Naive thymus-derived CD4-positive, alpha-beta T cell (primary cell): ENCODE measurements around the gene SEC24A. TPM values are rescaled to one million over a fixed set of nuclear protein-coding genes. Genes with fewer than 3 reads are reported as not detected.
"Not testable (repeated sequence)": the region's sequence is repeated elsewhere in the genome, so short reads cannot be mapped to it uniquely, and the experiment has no call there.

Experiments
- ATAC-seq: fragments of 150-1000 bp; cut with Tn5 transposase; 2 replicates; pipeline ENCODE4 v1.10.0; 2021; ENCODE audit warnings: mild to moderate bottlenecking, moderate library complexity
- CTCF ChIA-PET: fragments of 350-600 bp; sonication (Branson Sonifier 250); formaldehyde crosslinking; loops from one replicate; lab custom pipeline; 2021; ENCODE audit warnings: antibody characterized with exemption; lab: Charles Lee
- POLR2A ChIA-PET: fragments of 350-600 bp; sonication (Branson Sonifier 250); formaldehyde crosslinking; loops from one replicate; lab custom pipeline; 2021; ENCODE audit warnings: antibody characterized with exemption, inconsistent platforms; lab: Charles Lee
- DNase-seq, 9 donors: peaks; one replicate each; pipeline versions ENCODE4 v3.0.0 to v3.0.0-alpha.2; 2020 to 2022; ENCODE audit warnings: mixed read lengths in 1 of 9
- H3K27ac ChIP-seq: one replicate; pipeline ENCODE4 v1.7.0; 2013; ENCODE audit warnings: mild to moderate bottlenecking, low read depth, low read length, moderate library complexity
- H3K27me3 ChIP-seq, 2 donors: one replicate each; pipeline ENCODE4 v1.7.0; 2013; ENCODE audit warnings: low read length in 2 of 2, mild to moderate bottlenecking in 2 of 2, moderate library complexity in 2 of 2; ENCODE audit not compliant: control insufficient read depth in 2 of 2, insufficient read depth in 2 of 2
- H3K36me3 ChIP-seq, 3 experiments: 1 replicate in 2 of 3; 2 replicates in 1 of 3; pipeline ENCODE4 v1.7.0; 2013; ENCODE audit warnings: low read length in 3 of 3, mild to moderate bottlenecking in 3 of 3, moderate library complexity in 1 of 3; ENCODE audit not compliant: insufficient read depth in 3 of 3, control insufficient read depth in 2 of 3
- H3K4me1 ChIP-seq, 2 donors: one replicate each; pipeline ENCODE4 v1.7.0; 2013; ENCODE audit warnings: low read length in 2 of 2, mild to moderate bottlenecking in 2 of 2, moderate library complexity in 1 of 2; ENCODE audit not compliant: control insufficient read depth in 2 of 2, insufficient read depth in 2 of 2
- H3K4me3 ChIP-seq: 2 replicates; pipeline ENCODE4 v1.7.0; 2013; ENCODE audit warnings: mild to moderate bottlenecking, low read length
- H3K9me3 ChIP-seq, 3 experiments: 1 replicate in 2 of 3; 2 replicates in 1 of 3; pipeline ENCODE4 v1.7.0; 2013; ENCODE audit warnings: low read length in 3 of 3; ENCODE audit not compliant: control insufficient read depth in 2 of 3
- H3K27ac Mint-ChIP-seq, 9 donors: one replicate each; pipeline ENCODE4 v1.8.0; 2020 to 2022; ENCODE audit warnings: mixed read lengths in 9 of 9, mild to moderate bottlenecking in 8 of 9, moderate library complexity in 5 of 9, inconsistent platforms in 2 of 9
- H3K27me3 Mint-ChIP-seq, 5 donors: one replicate each; pipeline ENCODE4 v1.8.0; 2021 to 2022; ENCODE audit warnings: mixed read lengths in 5 of 5, mild to moderate bottlenecking in 1 of 5
- H3K36me3 Mint-ChIP-seq, 5 donors: one replicate each; pipeline ENCODE4 v1.8.0; 2020 to 2022; ENCODE audit warnings: mixed read lengths in 5 of 5, mild to moderate bottlenecking in 3 of 5, inconsistent platforms in 1 of 5
- H3K4me1 Mint-ChIP-seq, 7 donors: one replicate each; pipeline ENCODE4 v1.8.0; 2020 to 2022; ENCODE audit warnings: mixed read lengths in 7 of 7, mild to moderate bottlenecking in 3 of 7, inconsistent platforms in 1 of 7
- H3K4me3 Mint-ChIP-seq, 10 donors: one replicate each; pipeline ENCODE4 v1.8.0; 2020 to 2022; ENCODE audit warnings: mild to moderate bottlenecking in 10 of 10, mixed read lengths in 10 of 10, moderate library complexity in 6 of 10, inconsistent platforms in 2 of 10
- H3K9me3 Mint-ChIP-seq, 11 donors: one replicate each; pipeline ENCODE4 v1.8.0; 2020 to 2022; ENCODE audit warnings: mixed read lengths in 11 of 11, mild to moderate bottlenecking in 4 of 11, inconsistent platforms in 1 of 11, moderate library complexity in 1 of 11
- intact Hi-C, 2 donors: fragments of 100-400 bp; cut with micrococcal nuclease; formaldehyde crosslinking; loops; one replicate each; pipeline ENCODE4 v1.15.1; 2023
- polyA plus RNA-seq, 2 donors: library from polyadenylated mRNA; unstranded; fragments of 300-500 nt; fragmentation: Illumina TruSeq; gene quantifications; one replicate each; pipeline ENCODE4 v1.2.3, GENCODE V29; 2021
- total RNA-seq, 6 experiments: library from RNA in 5 of 6; stranded (reverse) in 5 of 6; gene quantifications; 1 replicate in 5 of 6; 2 replicates in 1 of 6; pipeline ENCODE4 v1.2.3 and lab custom pipeline; 2021 to 2026

SEC24A gene
- total and polyA plus RNA-seq, 7 experiments from 2014 or later: 5.6 to 30.9 (median 15.2) TPM

DNA sequence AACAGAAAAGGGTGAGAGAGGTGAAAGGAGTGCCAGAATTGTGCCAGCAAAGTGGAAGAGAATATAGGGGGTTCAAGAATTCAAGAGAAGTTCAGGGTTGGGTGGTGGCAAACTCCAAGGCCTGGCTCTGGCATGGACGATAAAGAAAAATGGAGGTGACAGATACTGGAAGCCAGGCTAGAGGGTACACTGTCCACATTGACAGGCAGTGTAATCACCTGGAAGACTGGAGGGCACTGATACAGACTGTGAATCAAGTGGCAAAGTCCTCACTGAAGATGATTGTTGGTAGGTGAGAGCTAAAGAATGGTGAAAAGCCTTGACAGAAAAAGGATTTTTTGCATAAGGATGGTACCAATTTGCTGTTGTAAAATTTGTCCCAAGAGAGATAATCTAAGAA lies 23.0 kb upstream of the SEC24A start:
- Mint-ChIP-seq H3K9me3 (no peaks in the 10 kb centered on the region), H3K27ac (peak overlapping the region in 1 of 9 donors; percentile 3), H3K36me3 (peaks cover 0 to 21% (median 10%) of the 10 kb centered on the region in 5 donors), H3K27me3 (no peaks in the 10 kb centered on the region), H3K4me3 (no peak overlapping the region), H3K4me1 (peaks cover 18 to 40% (median 30%) of the 10 kb centered on the region in 7 donors)
- H3K4me3 ChIP-seq: no peak overlapping the region
- no peaks in the 10 kb centered on the region for H3K4me1 ChIP-seq
- H3K27ac ChIP-seq: no peak overlapping the region
- ChIA-PET POLR2A (no interaction called here), CTCF (interaction anchor here (0.6 kb wide), 1 partner anchor 223 kb away, joined by 5 read pairs; no protein-coding TSS in a partner anchor)
- intact Hi-C loops: no loop called here
- ATAC-seq: no peak
- no peak for DNase-seq
- H3K27me3 ChIP-seq: no peaks in the 10 kb centered on the region
- H3K36me3 ChIP-seq: peaks cover 5 to 33% (median 6%) of the 10 kb centered on the region in 3 experiments
- no peaks in the 10 kb centered on the region for H3K9me3 ChIP-seq

DNA sequence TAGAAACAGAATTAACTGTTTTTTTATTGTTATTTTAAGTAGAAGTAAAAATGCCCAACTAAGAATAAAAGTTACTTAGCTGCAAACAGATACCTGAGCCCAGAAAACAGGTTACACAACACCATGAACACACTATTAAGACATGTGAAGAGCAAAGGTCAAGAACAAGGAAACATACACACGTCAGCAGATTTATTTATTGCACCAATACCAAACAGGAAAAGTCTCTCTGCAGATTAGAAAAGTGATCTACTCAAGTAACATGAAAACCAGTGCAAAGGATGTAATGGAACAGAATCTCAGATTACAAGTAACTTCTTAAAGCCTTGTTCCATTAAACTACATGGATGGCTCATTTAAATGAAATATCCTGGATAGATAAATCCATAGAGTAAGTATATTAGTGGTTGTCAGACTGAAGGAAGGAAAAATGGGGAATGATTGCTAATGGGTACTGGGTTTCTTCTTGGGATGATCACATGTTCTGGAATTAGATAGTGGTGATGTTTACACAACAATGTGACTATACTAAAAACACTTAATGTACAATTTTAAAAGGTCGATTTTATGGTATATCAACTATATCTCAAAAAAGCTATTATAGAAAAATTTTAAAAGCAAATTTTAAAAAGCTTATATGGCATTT lies 22.1 kb upstream of the SEC24A start:
- no peak for DNase-seq
- peaks cover 0 to 6% of the 10 kb centered on the region in 2 donors for H3K4me1 ChIP-seq
- no peak for ATAC-seq
- Mint-ChIP-seq H3K4me3 (peak overlapping the region in 2 of 10 donors; percentile 7 to 51), H3K36me3 (peaks cover 0 to 23% (median 10%) of the 10 kb centered on the region in 5 donors), H3K4me1 (peaks cover 25 to 47% (median 37%) of the 10 kb centered on the region in 7 donors), H3K27me3 (no peaks in the 10 kb centered on the region), H3K27ac (peak overlapping the region in 3 of 9 donors; percentile 1 to 8 (median 8)), H3K9me3 (no peaks in the 10 kb centered on the region)
- no peaks in the 10 kb centered on the region for H3K9me3 ChIP-seq
- POLR2A ChIA-PET: no interaction called here
- CTCF ChIA-PET: interaction anchor here (0.6 to 0.7 kb wide), 3 partner anchors 14 to 1182 kb away, joined by 3 to 6 read pairs (median 4); no protein-coding TSS in a partner anchor
- H3K36me3 ChIP-seq: peaks cover 5 to 26% (median 6%) of the 10 kb centered on the region in 3 experiments
- no peak overlapping the region for H3K27ac ChIP-seq
- no peaks in the 10 kb centered on the region for H3K27me3 ChIP-seq
- H3K4me3 ChIP-seq: no peak overlapping the region
- intact Hi-C loops: no loop called here

DNA sequence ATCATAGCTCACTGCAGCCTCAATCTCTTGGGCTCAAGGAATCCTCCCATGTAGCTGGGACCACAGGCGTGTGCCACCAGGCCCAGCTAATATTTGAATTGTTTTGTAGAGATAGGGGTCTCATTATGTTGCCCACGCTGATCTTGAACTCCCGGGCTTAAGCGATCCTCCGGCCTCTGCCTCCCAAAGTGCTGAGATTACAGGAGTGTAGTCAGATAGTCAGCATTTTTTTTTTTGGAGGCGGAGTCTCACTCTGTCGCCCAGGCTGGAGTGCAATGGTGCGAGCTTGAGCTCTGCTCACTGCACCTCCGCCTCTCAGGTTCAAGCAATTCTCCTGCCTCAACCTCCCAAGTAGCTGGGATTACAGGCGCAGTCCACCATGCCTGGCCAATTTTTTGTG lies 14.4 kb upstream of the SEC24A start:
- peak overlapping the region in 1 of 10 donors; percentile 25 for H3K4me3 Mint-ChIP-seq
- Histone ChIP-seq H3K27me3 (no peaks in the 10 kb centered on the region), H3K4me1 (peaks cover 0 to 13% of the 10 kb centered on the region in 2 donors), H3K4me3 (no peak overlapping the region), H3K27ac (no peak overlapping the region), H3K9me3 (no peaks in the 10 kb centered on the region), H3K36me3 (peaks cover 0 to 4% (median 0%) of the 10 kb centered on the region in 3 experiments)
- peaks cover 0 to 1% (median 0%) of the 10 kb centered on the region in 5 donors for H3K36me3 Mint-ChIP-seq
- ChIA-PET POLR2A (interaction anchor here (0.6 to 1.8 kb wide), 8 partner anchors 9 to 757 kb away, joined by 3 to 8 read pairs (median 3); partner anchors contain the start of gene TXNDC15), CTCF (no interaction called here)
- no peak for DNase-seq
- intact Hi-C loops: loop anchor here (5.0 kb wide), 2 partner anchors 123 to 1582 kb away; partner anchors contain the start of genes DDX46 (in 1 of the 2) and HSPA4 (in 1 of the 2)
- H3K4me1 Mint-ChIP-seq: peaks cover 5 to 25% (median 15%) of the 10 kb centered on the region in 7 donors
- no peaks in the 10 kb centered on the region for H3K9me3 Mint-ChIP-seq
- no peaks in the 10 kb centered on the region for H3K27me3 Mint-ChIP-seq
- ATAC-seq: no peak
- no peak overlapping the region for H3K27ac Mint-ChIP-seq

DNA sequence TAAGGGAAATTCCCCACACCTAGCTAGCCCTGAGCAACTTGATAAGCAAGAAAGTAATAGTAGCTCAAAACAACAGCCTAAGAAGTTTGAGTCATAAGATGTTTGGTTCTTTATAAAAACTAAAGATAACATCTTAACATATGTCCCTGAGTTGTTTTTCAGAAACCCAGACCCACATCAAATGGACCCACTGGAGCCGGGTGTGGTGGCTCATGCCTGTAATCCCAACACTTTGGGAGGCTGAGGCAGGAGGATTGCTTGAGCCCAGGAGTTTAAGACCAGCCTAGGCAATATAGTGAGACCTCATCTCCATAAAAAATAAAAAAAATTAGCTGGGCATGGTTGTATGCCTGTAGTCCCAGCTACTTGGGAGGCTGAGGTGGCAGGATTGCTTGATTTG lies 13.2 kb upstream of the SEC24A start:
- H3K4me3 ChIP-seq, CTCF ChIA-PET, H3K9me3 Mint-ChIP-seq, ATAC-seq, H3K27me3 Mint-ChIP-seq, H3K27ac ChIP-seq, H3K36me3 ChIP-seq, H3K9me3 ChIP-seq, H3K27me3 ChIP-seq, intact Hi-C loops, H3K36me3 Mint-ChIP-seq, DNase-seq: not testable (repeated sequence)
- peaks cover 0 to 13% of the 10 kb centered on the region in 2 donors for H3K4me1 ChIP-seq
- peak overlapping the region in 2 of 9 donors; percentile 7 to 57 for H3K27ac Mint-ChIP-seq
- POLR2A ChIA-PET: interaction anchor here (0.9 to 1.8 kb wide), 2 partner anchors 12 to 224 kb away, joined by 3 to 8 read pairs; partner anchors contain the start of gene CDKN2AIPNL
- H3K4me3 Mint-ChIP-seq: peak overlapping the region in 3 of 10 donors; percentile 8 to 14 (median 12)
- H3K4me1 Mint-ChIP-seq: peaks cover 5 to 22% (median 12%) of the 10 kb centered on the region in 7 donors

DNA sequence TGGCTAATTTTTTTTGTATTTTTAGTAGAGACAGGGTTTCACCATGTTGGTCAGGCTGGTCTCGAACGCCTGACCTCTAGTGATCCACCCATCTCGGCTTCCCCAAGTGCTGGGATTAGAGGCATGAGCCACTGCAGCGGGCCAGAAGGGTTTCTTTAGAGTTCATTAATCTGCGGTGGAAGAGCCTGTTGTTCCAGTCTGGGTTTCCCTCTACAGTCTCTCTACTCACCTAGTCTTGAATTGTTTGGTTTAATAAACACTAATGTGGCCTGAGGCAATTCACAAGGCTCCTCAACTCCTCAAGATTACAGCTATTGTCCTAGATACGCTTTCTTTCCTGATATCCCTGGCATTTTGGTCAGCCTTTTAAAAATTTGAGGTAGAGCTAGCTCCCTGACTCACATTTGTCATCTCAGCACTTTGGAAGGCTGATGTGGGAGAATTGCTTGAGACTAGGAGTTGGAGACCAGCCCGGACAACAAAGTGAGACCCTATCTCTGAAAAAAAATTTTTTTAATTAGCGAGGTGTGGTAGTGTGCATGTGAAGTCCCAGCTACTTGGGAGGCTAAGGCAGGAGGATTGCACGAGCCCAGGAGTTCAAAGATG lies 11.4 kb upstream of the SEC24A start:
- H3K4me3 ChIP-seq: no peak overlapping the region
- peaks cover 0 to 4% (median 0%) of the 10 kb centered on the region in 3 experiments for H3K36me3 ChIP-seq
- no peaks in the 10 kb centered on the region for H3K36me3 Mint-ChIP-seq
- no peak overlapping the region for H3K4me3 Mint-ChIP-seq
- no peak overlapping the region for H3K27ac ChIP-seq
- peaks cover 0 to 9% (median 4%) of the 10 kb centered on the region in 7 donors for H3K4me1 Mint-ChIP-seq
- ATAC-seq (no peak), DNase-seq (no peak)
- no peaks in the 10 kb centered on the region for H3K4me1 ChIP-seq
- H3K27me3 Mint-ChIP-seq: no peaks in the 10 kb centered on the region
- intact Hi-C loops: no loop called here
- POLR2A ChIA-PET: interaction anchor here (0.7 kb wide), 1 partner anchor 20 kb away, joined by 3 read pairs; no protein-coding TSS in a partner anchor
- H3K9me3 Mint-ChIP-seq: no peaks in the 10 kb centered on the region
- CTCF ChIA-PET: no interaction called here
- H3K27ac Mint-ChIP-seq: no peak overlapping the region
- no peaks in the 10 kb centered on the region for H3K9me3 ChIP-seq
- H3K27me3 ChIP-seq: no peaks in the 10 kb centered on the region

DNA sequence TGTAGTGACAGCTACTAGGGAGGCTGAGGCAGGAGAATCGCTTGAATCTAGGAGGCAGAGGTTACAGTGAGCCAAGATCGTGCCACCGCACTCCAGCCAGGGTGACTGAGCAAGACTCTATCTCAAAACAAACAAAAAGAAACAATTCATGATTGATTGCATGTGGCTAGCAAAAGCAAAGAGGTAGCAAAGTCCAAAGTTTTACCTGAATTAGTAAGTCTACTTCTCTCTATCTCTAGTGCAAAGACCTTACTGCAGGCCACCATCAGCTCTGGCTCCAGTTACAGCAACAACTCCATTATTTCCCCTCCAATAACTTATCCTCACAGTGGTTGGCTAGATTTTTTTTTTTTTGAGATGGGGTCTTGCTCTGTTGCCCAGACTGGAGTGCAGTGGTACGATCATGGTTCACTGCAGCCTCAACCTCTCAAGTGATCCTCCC lies 9.8 kb upstream of the SEC24A start:
- Histone ChIP-seq H3K9me3 (no peaks in the 10 kb centered on the region), H3K4me3 (no peak overlapping the region), H3K27me3 (no peaks in the 10 kb centered on the region), H3K4me1 (no peaks in the 10 kb centered on the region), H3K36me3 (no peaks in the 10 kb centered on the region), H3K27ac (no peak overlapping the region)
- no peaks in the 10 kb centered on the region for H3K9me3 Mint-ChIP-seq
- DNase-seq (no peak), ATAC-seq (no peak)
- POLR2A ChIA-PET: no interaction called here
- no peak overlapping the region for H3K27ac Mint-ChIP-seq
- intact Hi-C loops: no loop called here
- peaks cover 0 to 12% (median 7%) of the 10 kb centered on the region in 7 donors for H3K4me1 Mint-ChIP-seq
- peaks cover 0 to 2% (median 0%) of the 10 kb centered on the region in 5 donors for H3K36me3 Mint-ChIP-seq
- no peaks in the 10 kb centered on the region for H3K27me3 Mint-ChIP-seq
- no peak overlapping the region for H3K4me3 Mint-ChIP-seq
- CTCF ChIA-PET: no interaction called here
